IPS-15b (cell line): ENCODE data around the gene OTOS.

Source experiments
- H3K27me3 ChIP-seq: one replicate; pipeline ENCODE4 v1.6.1; 2013; ENCODE audit warnings: low read length; ENCODE audit not compliant: control insufficient read depth, insufficient read depth
- H3K36me3 ChIP-seq: one replicate; pipeline ENCODE4 v1.6.1; 2013; ENCODE audit warnings: low read length; ENCODE audit not compliant: control insufficient read depth, insufficient read depth
- H3K4me1 ChIP-seq: one replicate; pipeline ENCODE4 v1.6.1; 2013; ENCODE audit warnings: mild to moderate bottlenecking, low read length; ENCODE audit not compliant: control insufficient read depth, insufficient read depth
- H3K4me3 ChIP-seq: one replicate; pipeline ENCODE4 v1.5.1; 2013; ENCODE audit warnings: low read depth, low read length
- H3K9ac ChIP-seq: one replicate; pipeline ENCODE4 v1.6.1; 2013; ENCODE audit warnings: low read depth, mild to moderate bottlenecking, low read length
- H3K9me3 ChIP-seq: one replicate; pipeline ENCODE4 v1.6.1; 2013; ENCODE audit warnings: mild to moderate bottlenecking, low read length; ENCODE audit not compliant: control insufficient read depth, insufficient read depth

The OTOS gene

DNA sequence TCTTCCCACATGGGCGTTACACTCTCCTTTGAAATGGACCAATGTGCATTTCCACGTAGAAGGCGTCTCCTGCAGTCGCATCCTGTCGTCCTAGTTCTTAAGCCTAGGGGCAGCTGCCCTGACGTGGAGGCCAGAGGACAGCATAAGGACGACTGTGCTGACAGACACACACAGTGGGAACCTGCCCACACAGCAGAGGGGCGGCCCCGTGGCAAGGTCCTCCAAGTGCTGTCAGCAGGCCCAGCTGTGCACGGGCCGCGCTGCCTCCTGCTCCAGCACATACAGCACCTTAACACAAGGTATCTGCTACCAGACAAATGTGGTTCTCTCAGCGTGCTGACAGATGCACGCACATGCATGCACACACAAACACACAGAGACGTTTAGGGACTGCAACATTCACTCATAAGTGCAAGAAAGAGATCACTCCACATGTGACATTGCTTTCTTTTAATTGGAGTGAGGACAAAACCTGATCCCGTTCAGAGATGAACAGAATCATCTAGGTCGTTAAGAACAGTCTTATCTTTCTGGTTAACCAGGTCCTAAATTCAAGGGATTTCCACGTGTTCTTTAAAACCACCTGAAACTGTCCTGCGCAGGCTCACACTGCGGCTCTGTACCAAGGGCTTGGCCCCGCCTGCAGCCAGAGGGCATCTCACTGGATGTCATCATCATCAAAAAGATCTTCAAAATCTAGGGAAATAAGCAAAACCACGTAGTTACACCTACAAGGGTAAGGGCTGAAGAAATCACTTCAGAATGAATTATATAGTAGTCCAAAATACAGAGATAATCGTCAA, 9.9 kb downstream of the OTOS start:
- peaks cover 49% of the 10 kb centered on the region for H3K36me3 ChIP-seq
- no peak overlapping the region for H3K4me3 ChIP-seq
- peaks cover 3% of the 10 kb centered on the region for H3K4me1 ChIP-seq
- no peaks in the 10 kb centered on the region for H3K9me3 ChIP-seq
- no peaks in the 10 kb centered on the region for H3K27me3 ChIP-seq
- H3K9ac ChIP-seq: no peak overlapping the region

DNA sequence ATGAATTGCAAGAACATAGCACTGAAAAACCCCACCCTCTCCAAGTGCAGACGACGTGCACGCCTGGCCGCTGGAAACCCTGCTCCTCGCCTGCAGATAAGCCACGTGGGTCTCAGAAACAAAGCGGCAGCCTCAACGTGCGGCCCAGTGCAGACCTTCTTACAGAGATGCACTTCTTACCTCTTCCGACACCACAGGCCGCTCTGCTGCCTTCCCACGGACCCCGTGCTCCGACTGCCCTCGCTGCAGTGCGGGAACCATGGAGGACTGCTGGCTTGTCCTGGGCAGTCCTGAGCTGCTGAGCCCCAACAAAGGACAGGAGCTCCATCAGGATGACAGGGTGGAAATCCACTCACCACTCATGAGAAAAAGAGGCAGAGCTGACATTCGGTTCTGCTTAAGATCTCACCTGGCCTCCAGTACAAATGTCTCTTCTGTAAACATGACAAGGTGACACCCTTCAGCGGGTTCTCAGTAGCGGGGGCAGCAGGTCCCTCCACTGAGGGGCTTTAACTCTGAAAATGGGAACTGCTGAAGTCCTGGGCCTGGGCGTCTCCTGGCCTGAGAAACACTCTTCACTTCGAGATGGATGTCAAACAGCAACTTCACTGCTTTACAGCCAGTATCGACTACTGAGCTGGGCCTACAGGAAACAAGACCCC, 10.6 kb downstream of the OTOS start:
- Histone ChIP-seq H3K27me3 (no peaks in the 10 kb centered on the region), H3K36me3 (peaks cover 49% of the 10 kb centered on the region), H3K9me3 (no peaks in the 10 kb centered on the region), H3K4me3 (no peak overlapping the region), H3K9ac (no peak overlapping the region), H3K4me1 (peaks cover 1% of the 10 kb centered on the region)

DNA sequence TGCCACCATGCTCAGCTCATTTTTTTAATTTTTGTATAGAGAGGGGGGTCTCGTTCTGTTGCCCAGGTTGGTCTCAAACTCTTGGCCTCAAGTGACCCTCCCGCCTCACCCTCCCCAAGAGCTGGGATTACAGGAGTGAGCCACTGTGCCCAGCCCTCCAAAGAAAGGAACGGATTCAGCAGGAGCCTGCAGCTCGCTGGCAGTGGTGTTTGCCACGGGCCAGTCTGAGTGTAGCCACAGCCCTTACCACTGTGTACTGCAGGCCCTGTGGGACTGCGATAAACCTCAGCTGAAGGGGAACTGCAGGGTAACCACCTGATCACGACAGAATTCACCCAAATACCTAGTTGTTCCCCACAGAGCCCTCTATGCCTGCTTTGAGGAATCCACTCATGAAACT, 11.1 kb downstream of the OTOS start:
- Histone ChIP-seq H3K4me1 (no peaks in the 10 kb centered on the region), H3K27me3 (no peaks in the 10 kb centered on the region), H3K9me3 (no peaks in the 10 kb centered on the region), H3K36me3 (peaks cover 49% of the 10 kb centered on the region), H3K9ac (no peak overlapping the region), H3K4me3 (no peak overlapping the region)

DNA sequence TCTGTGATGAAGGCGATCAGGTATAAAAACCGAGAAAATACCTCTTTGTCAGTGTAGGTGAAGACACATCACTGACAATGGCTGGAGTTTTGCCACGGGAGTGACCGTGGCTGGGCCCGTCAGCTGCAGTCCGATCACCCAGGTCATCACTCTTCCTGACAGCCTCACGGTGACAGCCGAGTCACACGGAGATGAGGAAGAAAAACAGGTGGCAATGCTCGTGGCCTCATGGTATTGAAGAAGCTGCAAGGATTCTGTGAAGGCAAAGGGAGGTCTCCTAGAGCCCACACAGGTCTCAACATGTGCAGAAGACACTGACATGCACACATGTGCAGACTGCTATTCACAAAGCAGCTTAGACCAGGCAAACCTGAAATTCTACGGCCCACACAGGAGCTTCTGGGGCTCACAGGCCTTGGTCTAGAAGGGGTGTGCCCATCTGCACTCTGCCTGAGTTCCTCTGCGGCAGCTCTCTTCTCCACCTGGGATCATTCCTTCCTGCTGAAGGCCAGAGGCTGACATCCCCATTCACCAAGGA, 11.8 kb downstream of the OTOS start:
- H3K27me3 ChIP-seq: no peaks in the 10 kb centered on the region
- no peaks in the 10 kb centered on the region for H3K4me1 ChIP-seq
- H3K9ac ChIP-seq: no peak overlapping the region
- peaks cover 49% of the 10 kb centered on the region for H3K36me3 ChIP-seq
- no peak overlapping the region for H3K4me3 ChIP-seq
- no peaks in the 10 kb centered on the region for H3K9me3 ChIP-seq

DNA sequence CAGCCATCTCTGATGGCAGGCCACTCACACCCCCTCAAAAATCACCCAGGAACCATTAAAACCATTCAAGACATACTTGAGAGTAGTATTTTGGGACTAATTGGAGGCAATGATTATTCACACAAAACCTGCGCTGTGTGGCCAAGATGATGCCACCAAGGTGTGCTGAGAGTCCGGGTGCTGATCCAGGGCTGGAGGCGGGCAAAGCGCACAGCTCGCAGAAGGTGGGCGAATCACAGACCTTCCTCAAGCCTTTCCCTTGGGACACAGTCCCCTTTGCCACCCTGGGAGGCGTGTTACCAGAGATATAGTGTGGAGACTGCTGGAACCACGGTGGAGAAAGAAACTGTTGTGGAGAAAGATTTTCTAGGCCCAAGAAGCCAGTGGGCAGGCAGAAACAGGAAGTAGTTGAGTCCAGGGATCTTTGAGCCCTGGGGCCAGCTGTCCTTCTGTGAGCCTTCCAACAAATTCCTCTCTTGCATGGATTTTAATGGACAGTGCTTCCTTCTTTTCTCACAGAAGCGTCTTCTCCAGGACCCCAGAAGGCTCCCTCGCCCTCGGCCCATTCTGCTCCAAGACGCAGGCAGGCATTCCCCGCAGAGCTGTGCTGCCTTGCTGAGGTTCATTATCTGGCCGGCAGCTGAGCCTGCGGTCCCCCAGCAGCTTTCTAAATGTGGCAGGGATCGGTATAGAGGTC, 12.4 kb downstream of the OTOS start:
- Histone ChIP-seq H3K27me3 (no peaks in the 10 kb centered on the region), H3K4me1 (no peaks in the 10 kb centered on the region), H3K36me3 (peaks cover 49% of the 10 kb centered on the region), H3K9ac (no peak overlapping the region), H3K9me3 (no peaks in the 10 kb centered on the region), H3K4me3 (no peak overlapping the region)

DNA sequence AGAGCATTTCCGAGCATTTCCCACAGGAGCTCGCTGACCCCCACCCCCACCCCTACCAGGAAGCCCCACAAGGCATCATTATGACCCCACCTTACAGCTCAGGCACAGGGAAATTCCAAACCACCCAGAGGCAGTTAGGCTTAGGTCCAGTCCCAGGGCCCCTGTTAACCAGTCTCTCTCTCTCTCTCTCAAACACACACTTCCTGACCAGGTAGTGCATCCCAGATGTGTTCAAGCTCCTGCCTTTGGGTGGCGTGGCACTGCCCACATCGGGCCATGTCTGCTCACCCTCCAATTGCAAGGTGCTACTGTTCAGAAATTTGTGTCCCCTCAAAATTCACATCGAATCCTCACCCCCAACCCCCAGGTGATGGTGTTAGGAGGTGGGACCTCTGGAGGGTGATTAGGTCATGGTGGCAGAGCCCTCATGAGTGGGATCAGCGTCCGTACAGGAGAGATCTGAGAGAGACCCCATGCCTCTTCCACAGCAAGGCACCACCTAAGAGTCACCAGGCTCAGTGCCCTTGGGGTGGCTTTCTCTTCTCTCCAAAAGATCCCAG, 13.2 kb downstream of the OTOS start:
- Histone ChIP-seq H3K4me3 (no peak overlapping the region), H3K9me3 (no peaks in the 10 kb centered on the region), H3K36me3 (peaks cover 44% of the 10 kb centered on the region), H3K9ac (no peak overlapping the region), H3K27me3 (no peaks in the 10 kb centered on the region), H3K4me1 (no peaks in the 10 kb centered on the region)

DNA sequence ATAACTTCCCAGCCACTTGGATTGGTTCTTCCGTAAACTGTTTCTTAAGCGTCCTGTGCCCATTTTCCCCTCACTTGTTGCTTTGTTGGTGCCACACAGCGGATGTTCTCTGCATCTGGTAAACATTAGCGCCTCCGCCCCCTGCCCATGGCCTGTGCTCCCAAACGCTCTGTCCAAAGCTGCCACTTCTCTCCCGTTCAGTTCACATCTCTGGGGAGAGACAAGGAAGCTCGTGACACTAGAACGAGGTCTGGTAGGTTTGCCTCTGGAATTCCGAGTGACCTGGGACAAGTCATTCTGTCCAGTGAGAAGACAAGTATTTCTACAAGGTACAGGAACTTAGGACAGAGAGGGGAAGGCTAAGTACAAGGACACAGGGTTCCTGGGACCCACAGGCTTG, 13.7 kb downstream of the OTOS start:
- Histone ChIP-seq H3K36me3 (peaks cover 39% of the 10 kb centered on the region), H3K4me1 (no peaks in the 10 kb centered on the region)

DNA sequence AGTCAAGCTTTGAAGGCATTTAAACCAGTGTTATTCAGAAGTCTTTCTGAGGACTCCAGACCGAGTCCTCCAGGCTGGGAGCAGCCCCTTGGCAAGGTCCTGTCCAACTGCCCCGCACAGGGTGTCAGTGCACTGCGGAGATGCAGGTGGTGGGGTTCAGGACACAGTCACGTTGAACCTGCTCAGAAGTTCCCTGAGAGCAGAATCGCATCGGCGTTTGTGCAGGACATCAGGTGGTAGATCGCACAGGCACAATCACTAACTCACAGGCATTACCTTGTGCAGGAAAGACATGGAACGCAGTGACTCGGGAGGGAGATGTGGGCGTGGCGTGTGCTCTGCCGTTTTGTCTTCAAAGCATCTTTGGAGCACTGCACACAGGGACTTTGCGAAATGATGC, 14.7 kb downstream of the OTOS start:
- Histone ChIP-seq H3K27me3 (no peaks in the 10 kb centered on the region), H3K9ac (no peak overlapping the region), H3K4me3 (no peak overlapping the region), H3K36me3 (peaks cover 30% of the 10 kb centered on the region), H3K9me3 (no peaks in the 10 kb centered on the region), H3K4me1 (no peaks in the 10 kb centered on the region)

More for the DNA sequence above, 13.7 kb downstream of the OTOS start:
- H3K9ac ChIP-seq: no peak overlapping the region
- no peaks in the 10 kb centered on the region for H3K9me3 ChIP-seq
- H3K27me3 ChIP-seq: no peaks in the 10 kb centered on the region
- H3K4me3 ChIP-seq: no peak overlapping the region

DNA sequence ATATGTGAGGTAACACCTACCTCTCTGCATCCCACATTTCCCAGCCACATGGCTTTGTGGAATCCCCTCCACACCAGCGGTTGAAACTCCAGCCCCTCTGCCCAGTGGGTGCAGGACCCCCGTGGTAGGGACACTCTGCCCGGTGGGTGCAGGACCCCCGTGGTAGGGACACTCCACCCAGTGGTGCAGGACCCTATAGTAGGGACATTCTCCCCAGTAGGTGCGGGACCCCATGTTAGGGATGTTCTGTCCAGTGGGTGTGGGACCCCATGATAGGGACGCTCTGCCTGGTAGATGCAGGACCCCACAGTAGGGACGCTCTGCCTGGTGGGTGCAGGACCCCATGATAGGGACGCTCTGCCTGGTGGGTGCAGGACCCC, 15.8 kb downstream of the OTOS start:
- Histone ChIP-seq H3K27me3 (no peaks in the 10 kb centered on the region), H3K9me3 (no peaks in the 10 kb centered on the region), H3K9ac (no peak overlapping the region), H3K4me1 (no peaks in the 10 kb centered on the region), H3K36me3 (peaks cover 19% of the 10 kb centered on the region), H3K4me3 (no peak overlapping the region)

DNA sequence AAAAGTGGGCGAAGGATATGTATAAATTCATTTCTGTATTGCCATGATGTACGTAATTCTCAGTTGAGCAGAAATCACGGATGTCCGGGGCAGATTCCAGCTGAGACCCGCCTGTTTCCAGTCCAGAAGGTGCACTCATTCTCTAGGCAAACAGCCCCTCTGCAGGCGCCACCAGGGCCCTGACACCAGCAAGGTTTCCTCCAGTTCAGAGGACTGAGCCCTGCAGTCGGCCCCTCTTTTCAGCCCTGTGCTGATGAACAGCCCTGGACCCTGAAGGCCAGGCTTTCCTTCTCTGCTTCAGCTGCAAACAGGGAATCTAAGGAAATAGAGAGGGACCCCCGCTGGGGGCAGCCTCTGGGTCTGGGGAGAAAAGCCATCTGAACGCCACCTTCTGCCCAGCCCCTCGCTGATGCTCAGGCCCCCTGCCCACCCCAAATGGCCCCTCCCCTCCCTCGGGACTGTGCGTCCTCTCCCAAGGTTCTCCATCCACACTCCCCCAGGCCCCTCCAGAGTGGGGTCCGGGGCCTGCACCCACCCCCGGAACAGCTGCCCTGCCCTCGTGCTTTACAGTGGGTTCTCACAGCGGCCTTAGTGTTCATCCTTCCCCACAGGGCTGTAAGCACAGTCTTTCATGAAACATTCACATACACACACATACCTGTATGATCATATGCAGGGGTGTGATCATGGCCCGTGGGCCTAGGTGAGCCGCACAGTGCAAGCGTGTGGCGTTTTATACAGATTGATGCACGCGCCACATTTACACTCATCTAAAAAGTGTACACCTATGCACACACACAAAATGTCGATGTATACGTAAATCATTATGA, 16.4 kb downstream of the OTOS start:
- no peaks in the 10 kb centered on the region for H3K27me3 ChIP-seq
- no peaks in the 10 kb centered on the region for H3K9me3 ChIP-seq
- H3K4me1 ChIP-seq: no peaks in the 10 kb centered on the region
- peaks cover 13% of the 10 kb centered on the region for H3K36me3 ChIP-seq
- no peak overlapping the region for H3K9ac ChIP-seq
- H3K4me3 ChIP-seq: no peak overlapping the region

DNA sequence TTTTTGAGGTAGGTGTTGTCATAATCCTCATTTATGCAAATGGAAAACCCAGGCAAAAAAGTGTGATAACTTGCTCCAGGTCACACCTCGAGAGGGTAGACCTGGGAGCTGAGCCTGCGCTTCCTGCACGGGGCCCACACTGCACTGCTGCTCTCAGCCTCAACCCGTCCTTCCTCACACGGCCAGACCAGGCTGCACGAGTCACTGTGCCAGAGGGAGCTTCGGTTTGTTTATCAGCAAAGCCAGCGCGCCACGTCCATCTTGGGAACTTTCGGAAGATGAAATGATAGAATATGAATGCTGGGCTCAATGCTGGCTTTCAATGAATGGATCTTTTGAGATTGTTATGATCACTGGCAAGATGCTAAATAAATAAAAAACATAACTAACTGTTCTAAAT, 18.8 kb downstream of the OTOS start:
- Histone ChIP-seq H3K27me3 (no peaks in the 10 kb centered on the region), H3K4me1 (no peaks in the 10 kb centered on the region), H3K36me3 (peaks cover 5% of the 10 kb centered on the region), H3K9me3 (no peaks in the 10 kb centered on the region), H3K4me3 (no peak overlapping the region), H3K9ac (no peak overlapping the region)
